H7 (cell line): Measurements from ENCODE around the gene FHDC1. TPM values are rescaled to one million over a fixed set of nuclear protein-coding genes. Genes with fewer than 3 reads are reported as not detected.

Experiments used
- total RNA-seq: library from RNA; depleted of rRNA; stranded (reverse); fragments of >200 nt; shearing (Covaris generic); gene quantifications from 2 replicates; pipeline ENCODE4 v1.2.3, GENCODE V29; 2014; rRNA removed

Gene FHDC1
- total RNA-seq, 1 experiment from 2014 or later: 4.6 TPM

Other genes with a start within 250 kb of the FHDC1 start
- gene TIGD4, start 156.6 kb upstream of the FHDC1 start, total RNA-seq: 0.73 and 1.8 TPM in 2 replicates
- 30.5 and 40.0 TPM in 2 replicates for gene ARFIP1, start 156.4 kb upstream of the FHDC1 start, total RNA-seq